Kasumi-1 (cell line): ENCODE measurements around the gene TMEM143.
"Not testable (repeated sequence)": the region's sequence is repeated elsewhere in the genome, so short reads cannot be mapped to it uniquely, and the experiment has no call there.

ENCODE experiments used
- DNase-seq, 2 experiments: peaks; one replicate each; lab custom pipeline; 2025; lab: John Stamatoyannopoulos, UW

The TMEM143 gene

DNA sequence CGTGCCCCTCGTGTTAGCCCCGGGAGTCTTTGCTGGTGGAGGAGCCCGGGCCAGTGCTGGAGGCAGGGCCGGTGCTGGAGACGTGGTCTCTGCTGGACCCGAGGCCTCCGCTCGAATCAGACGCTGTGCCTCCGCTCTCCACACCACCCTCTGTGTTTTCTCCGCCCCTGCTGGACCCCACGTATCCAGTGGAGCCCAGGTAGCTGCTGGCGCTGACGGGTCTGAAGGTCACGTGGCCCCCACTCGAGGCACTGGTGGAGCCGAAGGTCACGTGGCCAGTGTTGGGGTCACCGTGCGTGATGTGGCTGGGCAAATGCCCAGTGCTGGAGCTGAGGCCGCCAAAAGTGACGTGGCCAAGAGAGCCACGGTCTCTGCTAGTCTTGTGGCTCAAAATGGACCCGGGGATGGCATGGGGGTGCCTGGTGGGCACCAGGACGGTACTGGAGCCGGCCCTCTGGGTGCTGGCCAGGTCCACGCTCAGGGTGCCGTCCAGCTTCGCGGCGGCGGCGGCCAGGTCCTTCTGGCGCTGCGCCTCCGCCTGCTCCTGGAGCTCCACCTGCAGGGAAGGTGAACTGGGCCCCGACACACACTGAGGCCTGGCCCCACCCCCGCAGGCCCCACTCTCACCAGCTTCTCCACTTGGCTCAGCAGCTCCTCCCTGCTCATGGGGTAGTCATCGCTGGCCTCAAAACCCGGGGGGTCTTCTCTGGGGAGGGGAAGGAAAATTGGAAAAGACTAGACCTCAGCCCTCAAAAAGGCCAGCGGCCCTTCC lies 66.6 kb downstream of the TMEM143 start:
- no peak for DNase-seq

DNA sequence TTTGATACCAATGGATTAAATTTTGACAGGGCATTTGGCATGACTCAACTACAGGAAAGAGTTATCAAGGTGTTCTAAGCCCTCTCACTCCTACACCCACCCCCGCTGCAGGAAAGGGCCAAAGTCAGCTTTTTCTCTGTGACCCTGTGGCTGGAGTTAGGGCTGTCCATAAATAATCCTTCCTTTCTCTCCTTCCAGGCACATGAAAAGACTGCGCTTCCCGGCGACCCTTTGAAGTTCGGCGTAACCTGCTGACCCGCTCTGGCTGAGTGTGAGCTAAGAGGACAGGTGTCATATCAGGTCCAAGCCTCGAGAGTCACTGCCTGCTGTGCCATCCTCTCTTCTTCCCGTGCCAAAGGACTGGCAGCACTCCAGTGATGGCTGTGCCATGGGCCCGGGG lies 68.3 kb downstream of the TMEM143 start:
- DNase-seq = no peak

DNA sequence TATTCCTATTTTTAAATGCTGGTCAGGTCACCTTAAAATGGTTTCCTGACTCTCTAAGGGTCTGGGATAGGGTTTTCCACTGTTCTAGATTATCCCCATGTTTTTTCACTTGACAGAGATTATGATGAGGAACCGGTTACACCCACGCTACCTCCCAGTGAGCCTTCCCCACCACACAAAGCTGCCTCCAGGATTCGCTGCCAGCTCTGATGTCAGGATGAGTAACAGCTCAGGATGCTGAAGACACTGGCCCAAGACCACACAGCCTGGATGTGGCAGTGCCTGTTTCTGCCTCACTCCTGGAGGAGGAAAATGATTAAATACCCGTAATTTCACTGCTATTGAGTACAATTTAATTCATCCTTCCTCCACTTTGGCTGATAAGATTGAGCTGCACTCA lies 70.9 kb downstream of the TMEM143 start:
- no peak for DNase-seq

DNA sequence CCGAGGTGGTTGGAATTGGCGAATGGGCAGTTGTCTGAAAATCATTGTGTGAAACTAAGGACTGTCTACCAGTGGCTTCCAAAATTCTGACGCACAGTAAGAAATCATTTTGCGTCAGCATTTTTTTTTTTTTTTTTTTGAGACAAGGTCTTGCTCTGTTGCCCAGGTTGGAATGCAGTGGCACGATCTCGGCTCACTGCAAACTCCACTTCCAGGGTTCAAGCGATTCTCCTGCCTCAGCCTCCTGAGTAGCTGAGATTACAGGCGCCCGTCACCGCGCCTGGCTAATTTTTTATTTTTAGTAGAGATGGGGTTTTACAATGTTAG lies 72.3 kb downstream of the TMEM143 start:
- not testable (repeated sequence) for DNase-seq

DNA sequence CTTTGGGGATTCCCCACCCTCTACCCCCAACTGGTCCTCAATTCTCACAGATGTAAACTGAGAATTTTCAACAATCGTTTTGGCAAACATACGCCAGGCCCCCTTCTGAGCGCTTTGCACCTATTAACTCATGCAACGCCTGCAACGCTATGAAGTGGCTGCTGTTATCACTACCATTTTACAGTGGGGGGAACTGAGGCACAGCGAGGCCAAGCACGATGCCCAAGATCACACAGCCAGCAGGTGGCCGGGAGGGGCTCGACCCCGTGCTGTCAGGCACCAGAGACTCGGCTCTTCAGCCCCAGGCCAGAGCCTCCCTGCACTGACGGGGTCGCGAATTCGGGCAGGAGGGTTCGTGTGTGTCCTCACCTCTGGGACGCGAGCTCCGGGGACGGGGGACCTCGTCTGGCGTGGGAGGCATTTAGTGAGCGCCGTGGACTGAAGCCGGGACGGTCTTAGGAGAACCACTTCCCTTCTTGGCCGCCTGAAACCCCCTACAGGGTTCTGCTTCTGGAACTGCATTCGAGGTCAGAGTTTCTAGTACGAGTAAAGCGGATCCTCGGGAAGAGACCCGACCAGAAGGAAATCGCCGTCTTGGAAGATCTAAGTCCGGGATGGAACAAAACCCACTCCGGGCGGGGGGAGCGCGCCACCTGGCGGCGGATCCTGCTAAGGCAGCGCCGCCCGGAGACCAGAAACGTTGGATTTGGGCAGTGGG lies 72.8 kb downstream of the TMEM143 start:
- peak; percentile 41 to 53 for DNase-seq

DNA sequence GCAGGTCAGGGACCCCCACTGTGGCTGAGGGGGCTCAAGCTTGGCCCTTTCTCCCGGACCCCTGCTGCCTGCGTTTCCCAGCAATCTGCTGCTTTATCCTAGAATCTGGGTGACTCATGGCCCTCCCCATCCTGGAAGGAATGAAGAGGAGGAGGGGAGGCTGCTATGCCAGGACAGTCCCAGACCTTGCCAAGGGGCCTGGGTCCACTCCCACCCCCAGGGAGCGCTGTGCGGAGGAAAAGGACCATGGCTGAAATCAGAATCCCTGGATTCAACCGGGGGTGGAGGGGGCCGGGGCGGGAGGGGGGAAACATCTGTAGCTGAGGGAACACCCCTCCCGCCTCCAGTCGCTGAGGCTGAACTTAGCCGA lies 73.4 kb downstream of the TMEM143 start:
- no peak for DNase-seq

DNA sequence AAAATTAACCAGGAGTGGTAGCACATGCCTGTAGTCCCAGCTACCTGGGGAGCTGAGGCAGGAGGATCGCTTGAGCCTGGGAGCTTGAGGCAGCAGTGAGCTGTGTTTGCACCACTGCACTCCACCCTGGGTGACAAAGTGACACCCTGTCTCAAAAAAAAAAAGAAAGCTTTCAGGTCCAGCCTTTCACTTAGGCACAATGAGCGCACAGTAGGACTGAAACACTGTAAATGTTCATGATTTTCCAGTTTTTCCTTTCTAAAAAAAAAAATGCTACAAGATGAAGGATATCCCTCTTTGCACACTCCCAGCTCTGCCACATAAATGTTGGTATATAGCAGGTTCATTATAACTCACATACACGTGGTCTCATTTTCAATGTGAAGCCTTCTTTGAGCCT lies 76.0 kb downstream of the TMEM143 start:
- no peak for DNase-seq

DNA sequence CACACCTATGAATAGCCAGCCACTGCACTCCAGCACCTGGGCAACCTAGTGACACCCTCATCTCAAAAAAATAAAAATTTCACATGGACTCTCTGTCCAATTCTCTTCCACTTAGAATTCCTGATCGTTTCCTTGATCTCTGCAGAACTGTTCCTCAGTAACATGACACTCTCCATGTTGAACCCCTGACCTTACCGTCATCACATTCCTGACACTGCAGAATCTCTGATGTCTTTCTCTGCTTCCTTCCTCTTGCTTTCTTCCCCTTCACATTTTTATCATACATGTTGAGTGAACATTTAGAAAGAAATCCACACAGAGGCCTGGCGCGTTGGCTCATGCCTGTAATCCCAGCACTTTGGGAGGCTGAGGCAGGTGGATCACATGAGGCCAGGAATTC lies 78.8 kb downstream of the TMEM143 start:
- no peak for DNase-seq

DNA sequence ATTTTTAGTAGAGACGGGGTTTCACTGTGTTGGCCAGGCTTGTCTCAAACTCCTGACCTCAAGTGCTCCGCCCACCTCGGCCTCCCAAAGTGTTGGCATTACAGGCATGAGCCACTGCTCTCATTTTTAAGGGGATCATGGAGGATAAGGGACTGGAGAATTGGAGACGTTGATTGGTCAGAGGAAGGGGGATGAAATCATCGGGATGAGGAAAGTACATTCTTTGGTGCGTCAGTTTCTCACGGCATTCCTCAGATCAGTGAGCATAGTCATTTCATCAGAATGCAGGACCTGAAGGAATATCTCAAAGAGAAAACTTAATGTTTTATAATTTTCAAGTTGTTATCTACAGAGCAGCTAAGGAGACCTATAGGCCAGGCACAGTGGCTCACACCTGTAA lies 79.8 kb downstream of the TMEM143 start:
- DNase-seq = no peak
